NCI-H2227 (cell line): ENCODE measurements around the gene DNAAF8.

ENCODE experiments used
- DNase-seq: peaks from one replicate; lab custom pipeline; 2025; ENCODE audit not compliant: unreplicated experiment; lab: John Stamatoyannopoulos, UW

The DNAAF8 gene

GRCh38 chr16:4695473-4696171, 38.7 kb upstream of the DNAAF8 start:
- DNase-seq: no peak

- DNase-seq: no peak
Measured at GRCh38 chr16:4696172-4696904, 38.0 kb upstream of the DNAAF8 start.

GRCh38 chr16:4696905-4697847, 37.2 kb upstream of the DNAAF8 start:
- DNase-seq: no peak

GRCh38 chr16:4697848-4698291, 36.5 kb upstream of the DNAAF8 start:
- DNase-seq: no peak

GRCh38 chr16:4698321-4699045, 35.9 kb upstream of the DNAAF8 start:
- DNase-seq: no peak

GRCh38 chr16:4699046-4699556, 35.2 kb upstream of the DNAAF8 start:
- no peak for DNase-seq

- no peak for DNase-seq
Measured at GRCh38 chr16:4700380-4700996, 33.8 kb upstream of the DNAAF8 start.

GRCh38 chr16:4700997-4701743, 33.2 kb upstream of the DNAAF8 start:
- DNase-seq: no peak

GRCh38 chr16:4701791-4702465, 32.4 kb upstream of the DNAAF8 start:
- no peak for DNase-seq

GRCh38 chr16:4702466-4702808, 31.9 kb upstream of the DNAAF8 start:
- no peak for DNase-seq

- DNase-seq: no peak
Measured at GRCh38 chr16:4703906-4704305, 30.4 kb upstream of the DNAAF8 start.

GRCh38 chr16:4704491-4704890, 29.8 kb upstream of the DNAAF8 start:
- no peak for DNase-seq

- no peak for DNase-seq
Measured at GRCh38 chr16:4704913-4705312, 29.4 kb upstream of the DNAAF8 start.

- DNase-seq: no peak
Measured at GRCh38 chr16:4706871-4707270, 27.5 kb upstream of the DNAAF8 start.

- no peak for DNase-seq
Measured at GRCh38 chr16:4709481-4709880, 24.9 kb upstream of the DNAAF8 start.

- no peak for DNase-seq
Measured at GRCh38 chr16:4713663-4714501, 20.5 kb upstream of the DNAAF8 start.

GRCh38 chr16:4714996-4715395, 19.3 kb upstream of the DNAAF8 start:
- DNase-seq: no peak

GRCh38 chr16:4718466-4718865, 15.9 kb upstream of the DNAAF8 start:
- DNase-seq: no peak
